ENCODE data around the gene SYNDIG1. TPM values are rescaled to one million over a fixed set of nuclear protein-coding genes. Genes with fewer than 3 reads are reported as not detected.

Gene SYNDIG1
- total RNA-seq, 2 experiments from 2014 or later: not detected

DNA sequence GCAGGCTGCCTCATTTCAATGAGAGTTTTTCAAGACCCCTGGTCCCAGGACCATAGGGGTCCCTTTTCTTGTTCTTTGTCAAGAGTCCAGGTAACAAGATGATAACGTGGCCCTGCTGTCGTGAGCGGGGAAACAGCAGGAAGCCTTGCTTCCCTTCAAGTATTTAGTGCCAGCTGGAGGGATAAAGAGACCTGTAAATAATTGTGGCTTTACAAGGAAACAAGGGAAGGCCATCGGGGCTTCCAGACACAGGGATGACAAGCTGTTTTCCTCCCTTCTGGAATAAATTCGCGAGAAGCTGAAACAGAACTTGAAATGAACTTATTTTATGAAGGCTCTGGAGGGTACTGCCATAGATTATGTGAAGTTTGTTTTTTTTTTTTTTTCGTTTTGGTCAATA lies 163.2 kb downstream of the SYNDIG1 start:
- DNase-seq: no peak
- H3K9me3 Mint-ChIP-seq: no peaks in the 10 kb centered on the region
- H3K4me1 Mint-ChIP-seq: peaks cover 10% of the 10 kb centered on the region
- no peaks in the 10 kb centered on the region for H3K36me3 Mint-ChIP-seq
- no peaks in the 10 kb centered on the region for H3K27me3 Mint-ChIP-seq
- no peak overlapping the region for H3K27ac Mint-ChIP-seq
- H3K4me3 Mint-ChIP-seq: no peak overlapping the region

DNA sequence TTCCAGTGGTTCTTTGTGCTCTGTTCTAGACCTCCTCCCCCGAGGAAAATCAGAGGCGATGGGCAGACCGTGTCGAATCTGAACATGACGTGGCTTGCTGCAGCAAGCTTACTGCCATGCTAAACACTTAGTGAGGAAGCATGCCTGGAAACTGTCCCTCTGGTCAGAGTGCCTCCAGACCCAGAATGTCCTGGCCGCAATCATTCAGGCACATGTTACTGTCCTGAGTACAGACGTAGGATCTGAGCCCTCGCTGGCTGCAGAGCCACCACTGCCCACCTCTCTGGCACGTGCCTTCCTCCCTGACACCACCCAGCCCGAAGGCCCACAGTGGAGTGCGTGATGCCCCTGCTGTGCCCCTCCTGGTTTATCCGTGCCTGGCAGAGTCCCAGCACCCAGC lies 163.6 kb downstream of the SYNDIG1 start:
- no peaks in the 10 kb centered on the region for H3K27me3 Mint-ChIP-seq
- H3K4me1 Mint-ChIP-seq: peaks cover 8% of the 10 kb centered on the region
- no peak overlapping the region for H3K27ac Mint-ChIP-seq
- DNase-seq: no peak
- H3K9me3 Mint-ChIP-seq: no peaks in the 10 kb centered on the region
- no peak overlapping the region for H3K4me3 Mint-ChIP-seq
- H3K36me3 Mint-ChIP-seq: no peaks in the 10 kb centered on the region

DNA sequence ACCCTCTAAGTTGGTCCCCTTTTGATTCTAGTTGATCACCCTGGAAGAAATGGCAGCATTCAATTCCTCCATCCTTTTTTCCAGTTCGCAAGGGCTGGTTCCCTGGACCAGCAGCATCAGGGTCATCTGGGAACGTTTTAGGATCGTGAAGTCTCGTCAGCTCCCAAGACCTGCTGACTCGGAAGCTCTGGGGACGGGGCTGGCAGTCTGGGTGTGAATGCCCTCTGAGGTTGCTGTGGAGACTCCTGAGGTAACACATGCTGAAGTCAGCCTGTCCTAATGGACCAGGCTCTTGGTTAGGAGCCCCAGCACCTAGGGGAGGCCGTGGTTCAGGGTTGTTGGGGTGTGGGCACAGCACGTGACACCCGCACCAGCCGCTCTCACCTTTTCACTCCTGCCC lies 164.1 kb downstream of the SYNDIG1 start:
- Mint-ChIP-seq H3K27me3 (no peaks in the 10 kb centered on the region), H3K4me3 (no peak overlapping the region), H3K27ac (no peak overlapping the region), H3K36me3 (no peaks in the 10 kb centered on the region), H3K4me1 (peaks cover 6% of the 10 kb centered on the region), H3K9me3 (no peaks in the 10 kb centered on the region)
- no peak for DNase-seq

DNA sequence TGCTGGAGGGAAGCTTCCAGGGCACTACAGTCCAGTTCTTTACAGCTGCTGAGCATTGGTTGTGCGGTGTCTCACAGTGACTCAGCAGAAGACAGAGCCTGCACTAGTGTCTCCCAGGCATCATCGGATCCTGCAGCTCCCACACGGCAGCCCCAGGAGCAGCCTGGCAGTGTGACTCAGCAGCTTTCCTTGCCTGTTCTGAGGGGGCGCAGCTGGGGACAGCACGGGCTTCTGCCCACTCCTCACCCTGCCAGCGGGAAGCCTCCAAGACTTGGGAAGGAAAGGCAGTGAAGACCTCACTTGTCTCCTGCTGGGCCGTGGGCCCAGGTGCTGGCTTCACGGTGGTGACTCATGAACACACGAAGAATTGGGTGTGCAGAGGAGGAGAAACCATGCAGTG lies 165.4 kb downstream of the SYNDIG1 start:
- Mint-ChIP-seq H3K27me3 (no peaks in the 10 kb centered on the region), H3K4me1 (no peaks in the 10 kb centered on the region), H3K9me3 (no peaks in the 10 kb centered on the region), H3K36me3 (no peaks in the 10 kb centered on the region), H3K4me3 (no peak overlapping the region), H3K27ac (no peak overlapping the region)
- no peak for DNase-seq

DNA sequence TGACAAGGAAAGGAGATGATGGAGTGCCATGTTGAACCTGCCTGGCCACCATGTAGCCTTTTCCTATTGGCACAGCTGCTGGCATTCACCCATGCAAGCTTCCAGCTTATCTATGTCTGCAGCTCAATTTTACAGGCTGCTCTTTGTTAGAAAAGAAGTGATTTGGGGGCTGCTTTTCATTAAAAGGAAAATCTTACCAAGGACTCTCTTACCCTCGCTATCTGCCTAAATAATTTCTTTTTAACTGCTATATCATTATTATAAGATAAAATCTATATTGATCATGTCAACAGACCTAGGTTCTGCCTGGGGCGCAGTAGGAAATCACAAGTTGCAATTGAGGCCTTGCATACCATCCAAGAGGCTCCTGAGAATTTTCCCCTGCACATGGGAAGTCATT lies 167.2 kb downstream of the SYNDIG1 start:
- Mint-ChIP-seq H3K4me1 (no peaks in the 10 kb centered on the region), H3K27ac (no peak overlapping the region), H3K4me3 (no peak overlapping the region), H3K27me3 (no peaks in the 10 kb centered on the region), H3K36me3 (no peaks in the 10 kb centered on the region), H3K9me3 (no peaks in the 10 kb centered on the region)
- DNase-seq: no peak

DNA sequence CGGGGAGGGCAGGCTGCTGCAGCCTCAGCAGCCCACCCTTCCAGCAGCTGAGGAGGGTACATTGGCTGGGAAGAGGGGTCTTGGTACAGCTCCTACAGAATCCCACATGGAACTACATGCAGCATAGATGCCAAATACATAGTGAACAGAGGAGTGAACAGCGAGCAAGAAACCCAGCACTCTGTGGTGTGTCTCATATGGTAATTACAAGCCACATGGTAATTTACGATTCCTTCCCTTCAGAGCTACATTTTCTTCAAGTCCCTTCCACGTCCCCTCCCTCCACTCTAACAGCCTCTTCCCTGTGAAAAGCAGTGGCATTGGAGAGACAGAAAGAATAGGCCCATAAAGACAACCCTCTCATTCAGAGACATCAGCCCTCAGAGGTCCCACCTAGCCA lies 167.7 kb downstream of the SYNDIG1 start:
- Mint-ChIP-seq H3K4me3 (no peak overlapping the region), H3K27me3 (no peaks in the 10 kb centered on the region), H3K9me3 (no peaks in the 10 kb centered on the region), H3K36me3 (no peaks in the 10 kb centered on the region), H3K27ac (no peak overlapping the region), H3K4me1 (no peaks in the 10 kb centered on the region)
- no peak for DNase-seq

DNA sequence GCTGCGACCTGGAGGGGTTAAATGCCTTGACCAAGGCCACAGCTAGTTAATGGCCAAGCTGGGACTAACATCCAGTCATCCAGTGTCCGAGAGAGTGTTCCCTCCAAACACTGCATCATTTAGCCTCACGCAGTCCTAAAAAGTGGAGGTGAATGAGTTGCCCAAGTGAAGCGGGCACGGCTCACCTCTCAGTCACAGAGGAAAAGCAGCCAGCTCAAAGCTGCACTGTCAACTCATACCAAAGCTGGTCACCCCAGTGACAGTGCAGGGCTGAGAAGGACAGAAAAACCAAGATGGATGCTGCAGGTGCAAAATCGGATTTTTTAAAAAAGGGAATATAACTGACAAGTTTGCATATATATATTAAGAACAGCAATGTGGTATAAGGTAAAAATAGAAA lies 168.5 kb downstream of the SYNDIG1 start:
- Mint-ChIP-seq H3K4me3 (no peak overlapping the region), H3K27ac (no peak overlapping the region), H3K36me3 (no peaks in the 10 kb centered on the region), H3K9me3 (no peaks in the 10 kb centered on the region), H3K4me1 (no peaks in the 10 kb centered on the region), H3K27me3 (no peaks in the 10 kb centered on the region)
- no peak for DNase-seq

DNA sequence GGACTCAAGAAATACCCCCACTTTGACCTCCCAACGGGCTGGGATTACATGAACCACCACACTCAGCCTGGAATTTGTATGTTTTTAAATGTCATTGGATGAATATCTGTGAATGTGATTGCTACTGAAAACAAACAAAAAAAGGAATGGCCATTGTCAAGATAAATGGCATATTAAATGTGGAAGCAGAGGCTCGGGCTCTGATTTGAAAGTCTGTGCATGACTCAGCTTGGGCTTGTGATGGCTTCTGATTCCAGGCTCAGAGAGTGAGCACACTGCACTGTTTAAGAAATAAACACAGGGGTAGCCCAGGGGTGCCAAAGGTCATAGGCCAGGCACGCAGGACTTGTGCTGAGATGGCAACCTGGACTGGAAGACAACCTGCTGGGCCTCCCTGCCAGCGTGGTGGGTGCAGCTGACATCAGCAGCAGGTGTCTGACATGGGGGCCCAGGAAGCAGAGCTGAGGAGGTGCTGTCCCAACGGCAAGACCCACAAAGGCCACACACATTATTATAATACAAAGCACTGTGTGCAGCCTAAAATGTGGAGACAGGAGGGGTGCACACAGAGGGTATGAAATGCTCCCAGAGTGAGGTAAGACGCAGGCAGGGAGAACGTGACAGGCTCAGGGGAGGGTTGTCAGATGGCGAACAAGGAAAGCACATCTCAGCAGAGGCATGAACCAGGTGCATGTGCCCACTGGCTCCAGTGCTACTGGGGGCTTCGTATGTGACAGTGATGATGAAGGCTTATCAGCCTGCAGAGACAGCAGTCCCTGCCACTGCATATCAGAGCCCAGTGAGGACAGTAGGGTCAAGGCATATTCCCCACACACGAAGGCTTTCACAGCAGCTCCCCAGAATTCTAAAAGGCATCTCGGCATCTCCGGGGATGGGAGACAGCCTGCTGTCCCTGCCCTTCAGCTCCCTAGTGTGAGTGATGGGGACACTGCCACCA lies 169.4 kb downstream of the SYNDIG1 start:
- Mint-ChIP-seq H3K36me3 (no peaks in the 10 kb centered on the region), H3K9me3 (no peaks in the 10 kb centered on the region), H3K27ac (no peak overlapping the region), H3K27me3 (no peaks in the 10 kb centered on the region), H3K4me3 (no peak overlapping the region), H3K4me1 (no peaks in the 10 kb centered on the region)
- no peak for DNase-seq

DNA sequence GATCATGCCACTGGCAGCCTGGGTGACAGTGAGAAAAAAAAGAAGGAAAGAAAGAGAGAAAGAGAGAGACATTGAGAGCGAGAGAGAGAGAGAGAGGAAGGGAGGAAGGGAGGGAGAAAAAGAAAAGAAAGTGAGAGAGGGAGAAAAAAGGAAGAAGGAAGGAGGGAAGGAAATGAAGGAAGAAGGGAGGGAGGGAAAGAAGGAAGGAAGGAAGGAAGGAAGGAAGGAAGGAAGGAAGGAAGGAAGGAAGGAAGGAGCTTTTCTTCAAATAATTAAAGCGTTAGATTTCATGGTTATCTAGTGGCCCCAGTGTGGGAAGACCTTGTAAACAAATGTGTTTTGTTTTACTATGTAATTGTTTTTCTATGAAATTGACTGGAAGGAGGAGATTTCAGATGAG lies 170.8 kb downstream of the SYNDIG1 start:
- no peak overlapping the region for H3K4me3 Mint-ChIP-seq
- H3K36me3 Mint-ChIP-seq: no peaks in the 10 kb centered on the region
- H3K27me3 Mint-ChIP-seq: no peaks in the 10 kb centered on the region
- no peaks in the 10 kb centered on the region for H3K4me1 Mint-ChIP-seq
- H3K9me3 Mint-ChIP-seq: no peaks in the 10 kb centered on the region
- DNase-seq: no peak
- no peak overlapping the region for H3K27ac Mint-ChIP-seq

DNA sequence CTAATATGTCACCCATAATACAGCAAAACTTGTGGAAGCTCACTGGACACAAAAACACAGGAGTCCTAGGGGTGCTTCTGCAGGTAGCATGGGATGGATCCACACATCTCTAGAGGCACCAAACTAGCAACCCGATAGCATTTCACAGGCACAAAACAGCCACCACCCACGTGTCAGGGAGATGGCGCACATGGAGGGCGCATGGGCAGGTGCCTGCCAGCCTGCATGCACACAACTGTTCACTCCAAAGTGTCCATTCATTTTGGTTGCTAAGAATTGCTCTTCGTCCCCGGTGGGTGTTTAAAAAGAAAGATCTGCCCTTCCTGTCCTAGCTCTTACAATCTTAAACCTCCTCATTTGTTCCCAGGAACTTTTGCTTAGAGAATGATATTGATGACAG lies 171.3 kb downstream of the SYNDIG1 start:
- no peak overlapping the region for H3K4me3 Mint-ChIP-seq
- H3K4me1 Mint-ChIP-seq: no peaks in the 10 kb centered on the region
- no peaks in the 10 kb centered on the region for H3K36me3 Mint-ChIP-seq
- DNase-seq: no peak
- no peaks in the 10 kb centered on the region for H3K27me3 Mint-ChIP-seq
- H3K9me3 Mint-ChIP-seq: no peaks in the 10 kb centered on the region
- no peak overlapping the region for H3K27ac Mint-ChIP-seq

DNA sequence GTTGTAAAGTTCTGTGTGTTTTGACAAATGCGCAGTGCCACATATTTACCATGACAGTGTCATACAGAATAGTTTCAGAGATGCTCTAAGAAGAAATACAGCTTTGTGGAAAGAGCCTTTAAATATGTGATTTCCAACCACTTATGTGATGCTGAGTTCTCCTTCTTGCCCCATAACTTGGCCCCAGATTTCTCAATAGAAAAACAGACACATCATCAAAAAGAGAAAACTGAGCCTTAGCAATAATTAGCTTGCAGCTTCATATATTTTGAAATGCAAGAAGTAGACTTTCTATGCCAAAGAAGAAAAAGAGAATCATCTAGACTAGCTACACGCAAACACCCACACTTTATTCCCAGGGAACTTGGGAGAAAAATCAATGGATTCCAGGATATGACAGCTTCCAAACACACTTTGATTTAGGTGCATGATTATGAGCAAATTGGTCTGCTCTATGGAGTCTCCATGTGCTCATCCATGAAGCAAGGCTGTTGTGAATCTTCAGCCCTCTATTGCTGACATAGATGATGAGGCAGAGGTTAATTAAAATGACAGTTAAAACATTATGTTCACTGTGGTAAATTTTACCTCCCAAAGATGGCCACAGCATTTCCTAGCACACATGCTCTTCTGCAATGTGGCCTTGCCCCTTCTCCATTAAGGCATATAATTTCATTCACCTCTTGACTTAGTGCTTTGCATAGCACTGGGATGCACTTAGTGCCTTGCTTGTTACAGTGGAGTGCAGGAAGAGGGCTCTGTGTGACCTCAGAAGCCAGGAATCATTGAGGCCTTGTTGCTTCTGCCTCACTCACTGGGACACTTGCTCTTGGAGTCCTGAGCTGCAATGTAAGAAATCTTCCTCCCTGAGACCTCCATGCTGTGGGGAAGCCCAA lies 174.6 kb downstream of the SYNDIG1 start:
- no peaks in the 10 kb centered on the region for H3K9me3 Mint-ChIP-seq

DNA sequence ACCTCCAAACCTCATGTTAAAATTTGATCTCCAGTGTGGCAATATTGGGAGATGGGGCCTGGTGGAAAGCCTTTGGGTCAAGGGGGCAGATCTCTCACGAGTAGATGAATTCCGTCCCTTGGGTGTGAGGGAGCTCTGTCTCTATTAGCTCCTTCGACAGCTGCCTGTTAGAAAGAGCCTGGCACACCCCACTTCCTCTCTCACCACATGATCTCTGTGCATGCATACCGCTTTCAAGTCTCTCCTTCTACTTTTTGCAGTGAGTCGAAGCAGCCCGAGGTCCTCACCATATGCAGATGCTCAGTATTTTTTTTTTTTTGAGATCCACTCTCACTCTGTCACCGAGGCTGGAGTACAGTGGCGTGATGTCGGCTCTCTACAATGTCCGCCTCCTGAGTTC lies 176.9 kb downstream of the SYNDIG1 start:
- Mint-ChIP-seq H3K4me1 (peaks cover 5% of the 10 kb centered on the region), H3K27me3 (peaks cover 12% of the 10 kb centered on the region), H3K27ac (no peak overlapping the region), H3K36me3 (no peaks in the 10 kb centered on the region), H3K9me3 (no peaks in the 10 kb centered on the region), H3K4me3 (no peak overlapping the region)
- no peak for DNase-seq

More for the DNA sequence above, 174.6 kb downstream of the SYNDIG1 start:
- Mint-ChIP-seq H3K36me3 (no peaks in the 10 kb centered on the region), H3K4me3 (no peak overlapping the region), H3K27me3 (peaks cover 12% of the 10 kb centered on the region), H3K4me1 (peaks cover 5% of the 10 kb centered on the region), H3K27ac (no peak overlapping the region)
- DNase-seq: no peak

DNA sequence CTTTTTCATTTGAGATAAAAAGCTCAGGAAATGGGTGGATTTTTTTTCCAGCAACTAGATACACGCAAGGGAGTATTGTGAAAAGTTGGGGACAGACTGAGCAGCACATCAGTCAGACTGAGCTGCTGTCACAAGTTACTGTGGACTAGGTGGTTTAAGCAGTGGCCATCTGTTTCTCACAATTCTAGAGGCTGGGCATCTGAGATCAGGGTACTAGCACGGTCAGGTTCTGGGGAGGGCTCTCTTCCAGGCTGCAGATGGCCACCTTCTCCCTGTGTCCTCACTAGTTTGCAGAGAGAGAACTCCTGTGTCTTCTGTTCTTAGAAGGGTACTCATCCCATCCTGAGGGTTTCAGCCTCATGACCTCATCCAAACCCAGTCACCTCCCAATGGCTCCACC lies 178.3 kb downstream of the SYNDIG1 start:
- H3K27ac Mint-ChIP-seq: no peak overlapping the region
- no peak for DNase-seq
- H3K4me1 Mint-ChIP-seq: peaks cover 5% of the 10 kb centered on the region
- no peaks in the 10 kb centered on the region for H3K9me3 Mint-ChIP-seq
- no peaks in the 10 kb centered on the region for H3K36me3 Mint-ChIP-seq
- H3K4me3 Mint-ChIP-seq: no peak overlapping the region
- peaks cover 12% of the 10 kb centered on the region for H3K27me3 Mint-ChIP-seq

DNA sequence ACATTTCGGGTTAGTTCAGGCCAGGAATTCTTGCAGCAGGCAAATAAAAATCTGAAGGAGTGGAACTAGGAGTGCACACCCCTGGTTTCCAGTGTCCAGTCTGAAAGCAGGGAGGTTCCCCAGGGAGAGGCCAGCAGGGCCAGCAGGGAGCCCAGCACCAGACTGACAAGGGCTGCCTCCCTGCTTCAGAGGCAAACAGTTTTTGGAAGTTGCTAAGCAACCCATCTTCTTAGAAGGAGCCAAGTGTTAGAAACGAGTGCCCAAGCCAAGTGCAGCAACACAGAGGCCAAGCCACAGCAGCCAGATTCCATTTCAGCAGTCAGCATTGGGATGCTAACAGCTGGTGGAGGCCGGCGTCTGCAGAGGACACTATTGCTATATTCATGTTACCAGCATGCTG lies 179.1 kb downstream of the SYNDIG1 start:
- Mint-ChIP-seq H3K9me3 (no peaks in the 10 kb centered on the region), H3K27ac (no peak overlapping the region), H3K4me3 (no peak overlapping the region), H3K27me3 (peaks cover 12% of the 10 kb centered on the region), H3K4me1 (peaks cover 5% of the 10 kb centered on the region), H3K36me3 (no peaks in the 10 kb centered on the region)
- DNase-seq: no peak

DNA sequence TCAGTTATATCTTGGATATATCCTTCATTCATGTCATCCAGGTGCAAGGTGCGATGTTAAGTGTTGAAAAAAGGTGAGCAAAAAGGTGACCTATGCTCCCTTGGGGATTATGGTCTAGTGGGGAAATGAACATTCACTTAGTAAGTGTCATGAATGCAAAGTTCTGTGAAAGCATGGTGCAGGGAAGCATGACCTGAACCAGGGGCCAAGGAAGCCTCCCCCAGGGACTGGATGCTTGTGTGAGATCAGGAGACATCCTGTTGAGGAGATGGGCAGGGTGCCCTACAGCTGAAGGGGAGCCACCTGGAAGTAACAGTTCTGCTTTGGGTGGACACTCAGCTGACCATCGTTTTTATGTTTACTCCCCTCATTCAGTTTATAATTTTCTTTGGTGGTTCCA lies 179.5 kb downstream of the SYNDIG1 start:
- H3K4me3 Mint-ChIP-seq: no peak overlapping the region
- H3K4me1 Mint-ChIP-seq: peaks cover 5% of the 10 kb centered on the region
- DNase-seq: no peak
- no peak overlapping the region for H3K27ac Mint-ChIP-seq
- H3K36me3 Mint-ChIP-seq: no peaks in the 10 kb centered on the region
- H3K9me3 Mint-ChIP-seq: no peaks in the 10 kb centered on the region
- peaks cover 12% of the 10 kb centered on the region for H3K27me3 Mint-ChIP-seq

Measured in activated naive CD8-positive, alpha-beta T cell treated with anti-CD3 and anti-CD28 coated beads for 36 hours (primary cell).